ENCODE measurements around the gene TRIM40.
"Not testable (repeated sequence)": the region's sequence is repeated elsewhere in the genome, so short reads cannot be mapped to it uniquely, and the experiment has no call there.

Gene TRIM40

GRCh38 chr6:30116724-30117123, 19.2 kb upstream of the TRIM40 start:
- DNase-seq = no peak

- not testable (repeated sequence) for DNase-seq
Measured at GRCh38 chr6:30118691-30119090, 17.2 kb upstream of the TRIM40 start.

DNA sequence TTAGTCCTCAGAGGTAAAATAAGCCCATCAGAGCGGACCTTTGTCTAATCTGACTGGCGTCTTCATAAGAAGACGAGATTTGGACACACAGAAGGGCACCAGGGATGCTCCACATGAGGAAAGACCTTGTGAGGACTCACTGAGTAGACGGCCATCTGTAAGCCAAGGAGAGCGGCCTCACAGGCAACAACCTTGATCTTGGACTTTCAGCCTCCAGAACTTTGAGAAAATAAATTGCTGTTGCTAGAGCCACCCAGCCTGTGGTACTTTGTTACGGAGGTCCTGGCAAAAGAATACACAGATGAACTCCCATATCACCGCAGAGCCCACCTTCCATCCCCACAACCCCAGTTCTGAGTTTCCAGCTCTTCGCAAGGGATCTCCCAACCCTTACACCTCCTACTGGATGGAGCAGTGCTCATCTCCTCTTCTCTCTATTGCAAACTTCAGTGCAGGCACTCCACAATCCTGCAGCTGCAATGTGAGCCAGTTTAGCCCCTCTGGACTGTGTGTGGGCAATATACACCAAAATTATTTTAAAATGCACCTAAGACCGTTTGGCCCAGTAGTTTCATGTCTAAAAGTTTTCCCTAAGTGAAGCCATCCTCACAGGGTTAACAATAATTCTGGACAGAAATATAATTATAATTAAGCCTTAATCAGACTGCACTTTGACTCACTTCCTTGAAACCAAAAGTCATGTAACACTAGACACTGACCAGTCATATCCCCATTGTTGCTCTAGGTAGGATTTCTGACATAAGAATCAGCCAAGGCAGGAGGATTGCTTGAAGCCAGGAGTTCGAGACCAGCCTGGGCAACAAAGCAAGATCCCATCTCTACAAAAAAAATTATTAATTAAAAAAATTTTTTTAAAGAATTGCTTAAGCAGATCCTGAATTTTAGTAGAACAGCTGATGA, 14.2 kb upstream of the TRIM40 start:
- DNase-seq = no peak

- DNase-seq = no peak
Measured at GRCh38 chr6:30122515-30122914, 13.4 kb upstream of the TRIM40 start.

DNA sequence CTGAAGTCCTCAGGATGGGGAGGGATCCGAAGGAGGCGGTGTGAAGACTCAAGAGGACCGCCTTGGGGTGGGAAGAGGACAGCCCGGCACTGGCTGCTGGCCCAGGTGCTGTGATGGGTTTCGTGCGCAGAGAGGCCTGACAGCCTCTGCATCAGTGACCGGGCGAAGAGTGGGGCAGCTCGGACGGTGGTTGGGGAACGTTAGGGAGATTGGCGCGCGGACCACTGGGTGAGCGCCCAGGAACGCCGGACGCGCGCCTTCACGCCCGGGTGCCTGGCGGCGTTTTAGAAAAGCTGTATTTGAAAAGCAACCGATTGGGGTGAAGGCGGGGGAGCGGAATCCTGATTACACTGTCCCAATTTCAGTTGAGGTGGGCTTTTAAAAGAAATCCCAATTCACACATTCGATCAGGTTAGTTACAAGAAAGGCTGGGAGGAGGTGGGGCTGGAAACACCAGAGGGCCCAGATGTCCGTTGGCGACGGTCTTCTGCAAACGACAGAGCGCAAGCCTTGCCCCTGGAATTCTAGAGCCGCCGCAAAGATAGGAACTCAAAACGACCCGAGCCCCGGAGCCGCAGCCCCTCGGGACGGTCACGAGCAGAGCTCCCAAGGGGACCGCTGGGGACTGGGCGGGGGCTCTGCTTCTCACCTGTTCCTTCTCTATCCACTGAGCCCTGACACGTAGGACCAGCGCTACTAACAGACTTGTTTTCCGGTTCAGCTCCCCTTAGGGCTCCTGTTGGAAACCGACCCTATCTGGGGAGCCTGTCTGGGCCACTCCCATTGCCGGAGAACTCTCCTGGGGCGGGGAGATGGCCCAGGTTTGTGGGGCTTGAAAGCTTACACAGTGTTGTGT, 8.5 kb upstream of the TRIM40 start:
- no peak for DNase-seq

DNA sequence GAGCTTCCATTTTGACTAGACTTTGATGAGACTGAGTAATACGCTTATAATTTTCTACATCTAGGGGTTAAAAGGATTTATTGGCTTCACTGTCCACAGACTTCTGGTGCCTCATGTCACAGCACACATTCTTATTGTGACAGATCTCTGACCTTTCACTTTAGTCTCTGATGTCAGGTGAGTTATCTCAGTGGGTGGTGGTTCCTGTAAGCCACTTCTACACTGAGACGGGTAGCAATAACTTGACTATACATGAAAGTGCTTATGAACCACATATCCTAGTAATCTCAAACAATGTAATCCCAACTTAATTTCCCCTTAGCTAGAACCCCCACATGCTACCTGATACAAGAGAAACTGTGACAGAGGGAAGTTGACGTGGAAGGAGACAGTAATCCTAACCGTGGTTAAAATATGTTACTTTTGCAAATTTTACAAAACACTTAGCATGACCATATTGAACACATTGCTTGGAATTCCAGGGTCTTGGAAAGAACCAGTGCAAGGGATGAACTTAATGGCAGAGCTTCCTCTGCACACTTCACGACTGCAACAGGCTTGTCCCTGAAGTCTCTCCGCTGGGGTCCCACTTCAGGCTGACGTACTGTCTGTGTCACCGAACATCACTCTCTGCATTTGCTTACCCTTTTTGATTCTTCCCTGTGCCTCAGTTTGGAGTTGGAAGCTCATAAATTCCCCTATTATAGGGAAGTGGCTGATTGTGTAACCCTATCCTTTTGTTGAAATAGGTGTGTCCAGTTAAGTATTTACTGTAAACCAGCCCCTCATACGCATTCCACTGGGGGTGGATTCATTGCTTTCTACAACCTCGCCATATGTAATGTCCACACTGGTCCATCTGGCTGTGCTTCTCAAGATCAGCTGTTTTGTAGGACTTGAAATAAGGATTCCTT, 6.4 kb upstream of the TRIM40 start:
- DNase-seq = no peak

- no peak for DNase-seq
Measured at GRCh38 chr6:30130179-30130679, 5.7 kb upstream of the TRIM40 start.

DNA sequence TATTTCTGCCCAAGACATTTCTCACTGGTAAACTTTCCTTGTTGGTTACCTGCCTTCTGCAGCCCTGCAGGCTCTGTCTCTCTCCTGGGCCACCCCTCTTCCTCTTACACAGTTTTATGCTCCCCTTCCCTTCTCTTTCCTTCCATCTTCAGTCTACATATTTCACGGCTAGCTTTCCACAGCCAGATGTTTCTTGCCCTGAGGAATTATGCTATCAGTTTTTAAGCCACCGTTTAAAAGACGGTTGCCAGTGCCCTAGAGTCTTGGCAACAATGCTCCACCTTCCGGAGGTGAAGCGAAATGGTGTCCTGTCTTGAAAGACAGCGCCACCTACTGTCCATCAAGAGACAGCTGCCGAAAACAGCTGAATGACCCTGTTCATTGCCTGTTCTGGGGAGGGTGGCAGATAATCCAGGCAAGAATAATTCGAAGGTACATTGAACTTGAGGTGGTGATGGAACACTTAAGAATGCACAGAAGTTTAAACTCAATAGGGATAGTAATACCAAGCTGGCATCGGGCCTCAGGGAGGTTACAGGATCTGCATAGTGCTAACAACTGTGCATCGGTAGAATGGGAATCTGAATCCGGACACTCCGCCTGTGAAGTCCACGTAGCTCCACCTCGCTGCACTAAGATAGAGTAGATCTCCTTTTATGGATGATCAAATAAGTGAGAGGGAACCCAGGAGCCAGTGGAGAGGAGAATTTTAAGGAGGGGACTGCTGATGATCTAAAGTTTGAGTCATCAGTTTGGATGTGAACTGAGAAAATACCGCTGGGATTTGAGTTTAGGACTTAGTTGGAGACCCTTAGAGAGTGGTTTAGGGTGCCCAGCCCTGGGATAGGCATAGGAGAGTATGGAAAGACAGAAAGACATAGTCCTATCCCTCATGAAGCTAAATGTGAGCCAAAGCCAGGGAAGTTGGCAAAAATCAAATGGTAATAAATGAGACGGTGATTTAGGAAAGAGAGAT, 4.8 kb upstream of the TRIM40 start:
- DNase-seq = peak; percentile 71

- DNase-seq = no peak
Measured at GRCh38 chr6:30131947-30132497, 3.9 kb upstream of the TRIM40 start.

- DNase-seq = no peak
Measured at GRCh38 chr6:30135147-30135546, 793 bp upstream of the TRIM40 start.

DNA sequence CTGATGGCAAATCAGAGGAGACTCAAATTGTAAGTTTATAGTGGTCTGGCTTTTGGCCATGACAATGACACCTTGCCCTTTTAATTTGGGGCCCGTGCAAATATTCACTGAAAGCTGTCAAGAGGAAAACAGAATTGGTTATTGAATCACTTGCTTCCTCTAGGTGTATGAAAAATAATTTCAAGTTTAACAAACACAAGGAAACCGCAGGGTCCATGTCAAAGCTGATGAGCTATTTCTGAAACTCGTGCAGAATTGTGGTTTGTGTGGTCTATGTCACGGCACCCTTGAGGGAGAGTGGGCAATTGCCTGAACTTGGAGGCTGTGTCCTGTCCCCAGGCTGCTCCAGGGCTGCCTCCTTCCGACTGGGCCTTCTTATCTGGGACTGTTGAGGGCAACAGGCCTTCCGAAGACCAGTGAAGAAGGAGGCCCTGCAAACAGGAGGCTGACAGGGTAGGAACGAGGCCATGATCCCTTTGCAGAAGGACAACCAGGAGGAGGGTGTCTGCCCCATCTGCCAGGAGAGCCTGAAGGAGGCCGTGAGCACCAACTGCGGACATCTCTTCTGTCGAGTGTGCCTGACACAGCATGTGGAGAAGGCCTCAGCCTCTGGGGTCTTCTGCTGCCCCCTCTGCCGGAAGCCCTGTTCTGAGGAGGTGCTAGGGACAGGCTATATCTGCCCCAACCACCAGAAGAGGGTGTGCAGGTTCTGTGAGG, 788 bp downstream of the TRIM40 start:
- no peak for DNase-seq

GRCh38 chr6:30140240-30140639, 4.3 kb downstream of the TRIM40 start:
- not testable (repeated sequence) for DNase-seq

DNA sequence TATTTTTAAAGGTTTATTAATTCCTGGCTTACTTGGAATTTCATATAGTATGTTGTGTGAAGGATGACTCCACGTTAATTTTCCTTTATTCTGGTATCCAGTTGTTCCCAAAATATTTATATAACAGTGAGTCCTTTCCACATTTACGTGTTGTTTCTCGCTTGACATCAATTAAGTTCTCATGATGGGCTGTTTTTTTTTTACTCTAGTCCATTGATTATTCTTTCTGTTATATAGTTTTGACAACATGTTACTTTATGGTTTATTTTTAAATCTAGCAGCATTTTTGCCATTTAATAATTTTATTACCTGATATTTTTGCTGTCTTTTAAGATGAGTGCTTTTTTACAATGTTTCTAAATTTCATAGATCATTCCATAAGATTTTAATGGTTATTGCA, 6.7 kb downstream of the TRIM40 start:
- DNase-seq = no peak

DNA sequence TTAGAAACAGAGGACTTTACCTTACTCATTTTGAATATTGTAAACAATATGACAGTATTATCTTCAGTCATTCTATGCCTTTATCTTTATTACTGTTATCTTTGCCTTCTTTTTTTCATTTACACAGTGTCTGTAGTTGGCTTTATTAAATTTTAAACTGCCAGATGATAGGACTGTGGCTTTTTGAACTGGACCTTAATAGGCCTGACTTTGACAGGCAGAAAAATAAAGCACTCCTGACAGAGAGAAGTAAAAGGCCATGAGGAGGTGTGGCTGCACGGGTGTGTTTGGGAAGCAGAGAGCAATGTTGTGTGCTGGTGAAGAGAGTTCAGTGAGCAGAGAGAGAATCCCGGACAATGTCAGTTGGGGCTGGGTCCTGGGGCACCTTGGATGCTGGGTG, 7.8 kb downstream of the TRIM40 start:
- no peak for DNase-seq

- DNase-seq = no peak
Measured at GRCh38 chr6:30144811-30145210, 8.9 kb downstream of the TRIM40 start.

DNA sequence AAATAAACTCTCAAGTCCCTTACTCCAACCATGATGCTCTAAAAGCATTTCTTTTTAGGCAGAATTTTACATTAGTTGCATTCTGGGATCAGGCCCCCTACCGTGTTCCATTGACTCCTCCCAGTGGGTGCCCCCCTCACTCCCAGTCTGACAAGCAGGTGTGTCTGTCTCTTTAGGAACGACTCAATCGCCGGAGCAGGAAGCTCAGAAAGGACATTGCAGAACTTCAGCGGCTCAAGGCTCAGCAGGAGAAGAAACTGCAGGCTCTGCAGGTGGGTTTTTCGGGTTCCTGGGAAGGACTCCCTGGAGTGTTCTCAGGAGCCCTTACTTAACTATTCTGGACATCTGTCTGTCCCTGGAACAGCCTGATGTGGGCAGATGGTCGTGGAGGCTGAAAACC, 9.9 kb downstream of the TRIM40 start:
- no peak for DNase-seq

GRCh38 chr6:30147096-30147495, 11.2 kb downstream of the TRIM40 start:
- DNase-seq = no peak

DNA sequence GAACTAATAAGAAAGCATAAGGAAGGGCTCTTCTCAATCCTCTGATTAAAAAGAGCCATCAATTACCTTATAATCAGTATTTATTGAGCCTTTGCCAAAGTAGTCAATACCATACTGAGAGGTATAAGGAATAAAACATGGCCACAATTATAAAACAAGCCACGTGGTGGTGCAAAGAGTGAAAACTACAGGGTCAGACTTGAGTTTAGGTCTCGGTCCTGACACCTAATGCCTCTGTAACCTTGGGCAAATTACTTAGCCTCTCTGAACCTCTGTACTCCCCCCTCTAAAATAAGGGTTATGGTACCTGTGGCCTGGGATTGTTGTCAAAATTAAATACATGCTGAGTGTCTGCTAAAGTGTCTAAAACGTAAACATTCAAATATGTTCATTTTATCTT, 13.3 kb downstream of the TRIM40 start:
- no peak for DNase-seq

GRCh38 chr6:30149858-30150550, 14.1 kb downstream of the TRIM40 start:
- no peak for DNase-seq
